K562 (cell line): ENCODE data around the gene KPNA4. TPM values are rescaled to one million over a fixed set of nuclear protein-coding genes. Genes with fewer than 3 reads are reported as not detected.

Source experiments
- ARID4B ChIP-seq: sonication (generic); formaldehyde crosslinking; IDR thresholded peaks from 2 replicates; pipeline ENCODE4 v1.8.0; 2022; ENCODE audit warnings: mild to moderate bottlenecking, missing genetic modification reagents
- ATF6 ChIP-seq: sonication (generic); formaldehyde crosslinking; IDR thresholded peaks from 2 replicates; pipeline ENCODE4 v1.4.0; 2020; ENCODE audit warnings: mild to moderate bottlenecking, missing genetic modification reagents
- CUX1 ChIP-seq: fragments of 200-800 bp; sonication (Bioruptor generic); IDR thresholded peaks from 2 replicates; pipeline ENCODE4 v1.6.1; 2016; ENCODE audit warnings: missing genetic modification characterization, missing compliant biosample characterization
- GABPB1 ChIP-seq: sonication (generic); formaldehyde crosslinking; IDR thresholded peaks from 2 replicates; pipeline ENCODE4 v1.8.0; 2022; ENCODE audit warnings: mild to moderate bottlenecking, missing genetic modification reagents
- MXD1 ChIP-seq: fragments of 250-450 bp; sonication (Bioruptor Pico); IDR thresholded peaks from 2 replicates; pipeline ENCODE4 v1.8.0; 2021; ENCODE audit warnings: borderline replicate concordance, mild to moderate bottlenecking, moderate library complexity; ENCODE audit not compliant: poor library complexity, severe bottlenecking
- RERE ChIP-seq: sonication (generic); formaldehyde crosslinking; IDR thresholded peaks from 2 replicates; pipeline ENCODE4 v1.8.0; 2023; ENCODE audit warnings: missing genetic modification reagents, mild to moderate bottlenecking, borderline replicate concordance
- polyA plus RNA-seq, 8 experiments: library from polyadenylated mRNA; depleted of rRNA in 4 of 8; stranded (reverse) in 5 of 8; unstranded in 3 of 8; fragments of >200 nt; fragmentation: Nextera tagmentation in 2 of 8; fragmentation: Illumina TruSeq in 1 of 8; extraction: Ambion mirVana in 2 of 8; extraction: Trizol in 1 of 8; gene quantifications; 2 replicates each; pipeline versions ENCODE4 v1.2.1 to v1.2.3, GENCODE V29; 2011 to 2014; ENCODE audit warnings: inconsistent platforms in 1 of 8, missing spikeins in 1 of 8
- total RNA-seq, 7 experiments: library from RNA; depleted of rRNA in 6 of 7; stranded (reverse); fragments of >200 nt in 6 of 7; fragmentation: Illumina TruSeq in 2 of 7; extraction: Trizol in 2 of 7; gene quantifications; 2 replicates each; pipeline versions ENCODE4 v1.2.1 to v1.2.3, GENCODE V29; 2011 to 2021; ENCODE audit warnings: low replicate concordance in 1 of 7

KPNA4 gene
- total and polyA plus RNA-seq, 9 of the 15 experiments (the other 6 are each of a cell fraction or from before 2014, with no cell fraction given), result 13.9 to 66.6 (median 34.5) TPM

- TF ChIP-seq CUX1 (CRISPR knock-in tag) (no peak), GABPB1 (CRISPR knock-in tag) (no peak), MXD1 (CRISPR knock-in tag) (no peak), ATF6 (CRISPR knock-in tag) (peak; percentile 13; the same call in 1 of the 2 replicates), ARID4B (0 out of 2 replicates have a peak, but pooled peaks have one; percentile 18), RERE (CRISPR knock-in tag) (no peak)
Observed at GRCh38 chr3:160448845-160449635, 116.3 kb downstream of the KPNA4 start (continued).
